Mesendoderm (in vitro differentiated cells): Measurements from ENCODE around the gene PLCXD3.
A peak's percentile ranks its signal among the peaks of the same experiment; 100 is the strongest.

Source experiments
- DNase-seq: peaks from one replicate; pipeline ENCODE4 v3.0.0; 2013
- H2AK5ac ChIP-seq: 2 replicates; pipeline ENCODE4 v1.6.1; 2013; ENCODE audit warnings: low read length, inconsistent platforms
- H2BK120ac ChIP-seq: 2 replicates; pipeline ENCODE4 v1.6.1; 2013; ENCODE audit warnings: low read depth, mild to moderate bottlenecking, low read length, moderate library complexity, mixed read lengths
- H2BK15ac ChIP-seq: replicated peaks from 2 replicates; pipeline ENCODE4 v1.6.1; 2013; ENCODE audit warnings: low read depth, mild to moderate bottlenecking, moderate library complexity
- H2BK5ac ChIP-seq: 2 replicates; pipeline ENCODE4 v1.6.1; 2013; ENCODE audit warnings: low read length, inconsistent platforms
- H3K18ac ChIP-seq: 2 replicates; pipeline ENCODE4 v1.6.1; 2013; ENCODE audit warnings: mild to moderate bottlenecking, low read length, mixed read lengths
- H3K23ac ChIP-seq: one replicate; pipeline ENCODE4 v1.6.1; 2013; ENCODE audit warnings: low read length
- H3K27ac ChIP-seq: 2 replicates; pipeline ENCODE4 v1.5.1; 2013; ENCODE audit warnings: low read depth, mild to moderate bottlenecking, inconsistent platforms, low read length, moderate library complexity
- H3K27me3 ChIP-seq: 2 replicates; pipeline ENCODE4 v1.6.1; 2013; ENCODE audit warnings: low read length, control low read depth, mild to moderate bottlenecking, inconsistent platforms; ENCODE audit not compliant: insufficient read depth, poor library complexity
- H3K36me3 ChIP-seq: 2 replicates; pipeline ENCODE4 v1.6.1; 2013; ENCODE audit warnings: low read length, inconsistent platforms; ENCODE audit not compliant: control insufficient read depth, insufficient read depth
- H3K4ac ChIP-seq: one replicate; pipeline ENCODE4 v1.6.1; 2013; ENCODE audit warnings: low read depth, mild to moderate bottlenecking, low read length, moderate library complexity
- H3K4me1 ChIP-seq: 2 replicates; pipeline ENCODE4 v1.6.1; 2013; ENCODE audit warnings: low read depth, low read length, inconsistent platforms; ENCODE audit not compliant: control insufficient read depth
- H3K4me2 ChIP-seq: 2 replicates; pipeline ENCODE4 v1.6.1; 2013; ENCODE audit warnings: low read length
- H3K4me3 ChIP-seq: 2 replicates; pipeline ENCODE4 v1.5.1; 2013; ENCODE audit warnings: mild to moderate bottlenecking, low read length
- H3K56ac ChIP-seq: one replicate; pipeline ENCODE4 v1.6.1; 2013; ENCODE audit warnings: low read length
- H3K79me1 ChIP-seq: 2 replicates; pipeline ENCODE4 v1.6.1; 2013; ENCODE audit warnings: low read length, inconsistent platforms
- H3K79me2 ChIP-seq: 2 replicates; pipeline ENCODE4 v1.6.1; 2013; ENCODE audit warnings: mild to moderate bottlenecking, low read length; ENCODE audit not compliant: control insufficient read depth, insufficient read depth
- H3K9ac ChIP-seq: 2 replicates; pipeline ENCODE4 v1.6.1; 2013; ENCODE audit warnings: low read length, inconsistent platforms
- H4K5ac ChIP-seq: one replicate; pipeline ENCODE4 v1.6.1; 2013; ENCODE audit warnings: low read length
- H4K8ac ChIP-seq: one replicate; pipeline ENCODE4 v1.6.1; 2013; ENCODE audit warnings: low read depth, mild to moderate bottlenecking, control low read depth, low read length, moderate library complexity
- WGBS: extraction: QIAGEN DNeasy Blood & Tissue Kit; methylation state at CpG from one replicate; pipeline ENCODE4 v1.1.7; 2013; ENCODE audit warnings: low lambda C conversion rate, missing lambda C conversion rate; ENCODE audit not compliant: insufficient coverage; ENCODE audit errors: extremely low coverage; 5-methylcytosine and 5-hydroxymethylcytosine counted together

PLCXD3 gene

DNA sequence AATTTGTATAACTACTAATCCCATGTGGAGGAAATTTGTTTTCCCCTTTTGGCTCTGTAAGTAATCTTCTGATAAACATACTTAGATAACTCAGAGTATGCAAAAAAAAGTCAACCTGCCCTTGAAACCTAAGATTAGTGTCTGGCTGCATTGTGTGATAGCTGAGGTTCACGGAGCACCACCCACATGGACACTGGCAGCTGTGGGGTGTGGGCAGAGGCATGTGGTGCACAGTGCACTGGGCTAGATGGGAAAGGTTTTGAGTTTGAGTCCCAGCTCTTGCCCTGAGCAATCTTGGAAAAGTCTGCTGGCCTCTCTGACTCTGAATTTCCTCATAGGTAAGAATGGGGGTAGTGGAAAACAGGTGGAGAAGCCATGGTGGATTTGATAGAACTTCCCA, 75.1 kb downstream of the PLCXD3 start:
- Histone ChIP-seq H3K56ac (no peak overlapping the region), H3K4ac (no peak overlapping the region), H3K27ac (no peak overlapping the region), H3K27me3 (no peaks in the 10 kb centered on the region), H3K9ac (no peak overlapping the region), H3K79me1 (no peaks in the 10 kb centered on the region), H2BK120ac (no peak overlapping the region), H3K4me2 (no peak overlapping the region), H2BK5ac (no peak overlapping the region), H2BK15ac (no peak overlapping the region), H2AK5ac (no peak overlapping the region), H3K79me2 (no peaks in the 10 kb centered on the region), H3K36me3 (no peaks in the 10 kb centered on the region), H3K4me1 (no peaks in the 10 kb centered on the region), H3K18ac (no peak overlapping the region), H4K8ac (no peak overlapping the region), H4K5ac (no peak overlapping the region), H3K4me3 (no peak overlapping the region), H3K23ac (no peak overlapping the region)
- no CpG with 5 or more reads among the region's 1 CpG for WGBS
- no peak for DNase-seq

- Histone ChIP-seq H4K8ac (no peak overlapping the region), H2BK120ac (no peak overlapping the region), H3K27me3 (no peaks in the 10 kb centered on the region), H3K18ac (no peak overlapping the region), H2BK15ac (no peak overlapping the region), H3K79me1 (no peaks in the 10 kb centered on the region), H4K5ac (no peak overlapping the region), H3K79me2 (no peaks in the 10 kb centered on the region), H2AK5ac (no peak overlapping the region), H3K23ac (no peak overlapping the region), H3K36me3 (no peaks in the 10 kb centered on the region), H3K4me2 (no peak overlapping the region), H2BK5ac (no peak overlapping the region), H3K27ac (no peak overlapping the region), H3K9ac (no peak overlapping the region), H3K56ac (no peak overlapping the region), H3K4me3 (no peak overlapping the region), H3K4me1 (no peaks in the 10 kb centered on the region), H3K4ac (peak overlapping the region; percentile 70)
- WGBS, result no CpG with 5 or more reads among the region's 4 CpGs
- DNase-seq, result peak; percentile 31
Measured at GRCh38 chr5:41433552-41434181, 76.7 kb downstream of the PLCXD3 start.

- H2BK5ac ChIP-seq, result no peak overlapping the region
- H4K5ac ChIP-seq, result no peak overlapping the region
- DNase-seq, result no peak
- WGBS, result no CpG with 5 or more reads among the region's 5 CpGs
- no peaks in the 10 kb centered on the region for H3K36me3 ChIP-seq
- H3K4me2 ChIP-seq, result no peak overlapping the region
- no peak overlapping the region for H2AK5ac ChIP-seq
- H2BK120ac ChIP-seq, result no peak overlapping the region
- no peak overlapping the region for H3K18ac ChIP-seq
- no peak overlapping the region for H4K8ac ChIP-seq
- H3K4me3 ChIP-seq, result no peak overlapping the region
- H3K4me1 ChIP-seq, result no peaks in the 10 kb centered on the region
- H3K4ac ChIP-seq, result no peak overlapping the region
- H3K9ac ChIP-seq, result no peak overlapping the region
- no peak overlapping the region for H3K56ac ChIP-seq
- no peaks in the 10 kb centered on the region for H3K79me1 ChIP-seq
- no peak overlapping the region for H3K23ac ChIP-seq
- no peaks in the 10 kb centered on the region for H3K27me3 ChIP-seq
- no peak overlapping the region for H3K27ac ChIP-seq
- no peak overlapping the region for H2BK15ac ChIP-seq
- H3K79me2 ChIP-seq, result no peaks in the 10 kb centered on the region
Measured at GRCh38 chr5:41432481-41433253, 77.7 kb downstream of the PLCXD3 start.

- H3K27ac ChIP-seq, result no peak overlapping the region
- H2BK5ac ChIP-seq, result no peak overlapping the region
- no peak overlapping the region for H3K56ac ChIP-seq
- H2AK5ac ChIP-seq, result no peak overlapping the region
- H2BK120ac ChIP-seq, result no peak overlapping the region
- no peak overlapping the region for H3K4ac ChIP-seq
- H3K4me1 ChIP-seq, result no peaks in the 10 kb centered on the region
- no peaks in the 10 kb centered on the region for H3K27me3 ChIP-seq
- H3K79me1 ChIP-seq, result no peaks in the 10 kb centered on the region
- H3K23ac ChIP-seq, result no peak overlapping the region
- no peak overlapping the region for H3K4me2 ChIP-seq
- no peak overlapping the region for H4K8ac ChIP-seq
- H3K4me3 ChIP-seq, result no peak overlapping the region
- H3K79me2 ChIP-seq, result no peaks in the 10 kb centered on the region
- H3K18ac ChIP-seq, result no peak overlapping the region
- H4K5ac ChIP-seq, result no peak overlapping the region
- no CpG with 5 or more reads among the region's 1 CpG for WGBS
- H3K9ac ChIP-seq, result no peak overlapping the region
- H3K36me3 ChIP-seq, result no peaks in the 10 kb centered on the region
- H2BK15ac ChIP-seq, result no peak overlapping the region
- DNase-seq, result no peak
Measured at GRCh38 chr5:41427505-41427904, 82.9 kb downstream of the PLCXD3 start.

DNA sequence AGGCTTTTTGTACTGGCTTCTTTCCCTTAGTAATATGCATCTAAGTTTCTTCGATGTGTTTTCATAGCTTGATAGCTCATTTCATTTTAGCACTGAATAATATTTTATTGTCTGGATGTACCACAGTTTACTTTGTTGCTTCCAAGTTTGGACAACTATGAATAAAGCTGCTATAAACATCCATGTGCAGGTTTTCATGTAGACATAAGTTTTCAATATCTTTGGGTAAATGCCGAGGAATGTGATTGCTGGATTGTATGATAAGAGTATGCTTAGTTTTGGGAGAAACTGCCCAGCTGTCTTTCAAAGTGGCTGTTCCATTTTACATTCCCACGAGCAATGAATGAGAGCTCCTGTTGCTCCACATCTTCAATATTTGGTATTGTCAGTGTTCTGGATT, 84.7 kb downstream of the PLCXD3 start:
- Histone ChIP-seq H3K18ac (no peak overlapping the region), H2BK5ac (no peak overlapping the region), H3K56ac (no peak overlapping the region), H3K4ac (no peak overlapping the region), H3K79me1 (no peaks in the 10 kb centered on the region), H3K9ac (no peak overlapping the region), H4K8ac (no peak overlapping the region), H3K27me3 (no peaks in the 10 kb centered on the region), H3K79me2 (no peaks in the 10 kb centered on the region), H2BK15ac (no peak overlapping the region), H3K4me1 (no peaks in the 10 kb centered on the region), H2AK5ac (no peak overlapping the region), H3K4me2 (no peak overlapping the region), H3K23ac (no peak overlapping the region), H4K5ac (no peak overlapping the region), H3K36me3 (no peaks in the 10 kb centered on the region), H3K27ac (no peak overlapping the region), H3K4me3 (no peak overlapping the region), H2BK120ac (no peak overlapping the region)
- no peak for DNase-seq
- WGBS, result no CpG with 5 or more reads among the region's 3 CpGs
